HEK293 (cell line): Measurements from ENCODE around the gene SCNN1A.

Experiments
- CTCF ChIA-PET: fragments of 350-600 bp; formaldehyde crosslinking; extraction: SDS; loops from one replicate; lab custom pipeline; 2021; ENCODE audit warnings: antibody characterized with exemption; lab: Yijun Ruan, JAX
- POLR2A ChIA-PET: fragments of 300-600 bp; formaldehyde crosslinking; extraction: SDS; loops from one replicate; lab custom pipeline; 2020; ENCODE audit warnings: antibody characterized with exemption, inconsistent platforms; lab: Yijun Ruan, JAX
- H3K27ac ChIP-seq: fragments of 200-500 bp; sonication (Bioruptor generic); 2 replicates; pipeline ENCODE4 v1.5.1; 2014; ENCODE audit warnings: low read depth, low read length, control low read depth, inconsistent platforms; ENCODE audit errors: extremely low read depth
- H3K36me3 ChIP-seq, 2 experiments: fragments of 200-500 bp in 1 of 2; sonication (Bioruptor generic) in 1 of 2; 1 replicate in 1 of 2; 2 replicates in 1 of 2; pipeline ENCODE4 v1.5.1; 2014 to 2017; ENCODE audit warnings: inconsistent platforms in 2 of 2, low read length in 2 of 2; ENCODE audit not compliant: control insufficient read depth in 2 of 2, insufficient read depth in 1 of 2
- H3K4me1 ChIP-seq: fragments of 200-500 bp; sonication (Bioruptor generic); 2 replicates; pipeline ENCODE4 v1.5.1; 2014; ENCODE audit warnings: mild to moderate bottlenecking, low read length, inconsistent platforms; ENCODE audit not compliant: control insufficient read depth, insufficient read depth
- H3K4me3 ChIP-seq: 2 replicates; pipeline ENCODE4 v1.5.1; 2011; ENCODE audit warnings: low read depth, mild to moderate bottlenecking, control low read depth, low read length, moderate library complexity
- H3K9me3 ChIP-seq: fragments of 200-500 bp; sonication (Bioruptor generic); 2 replicates; pipeline ENCODE4 v1.5.1; 2014; ENCODE audit warnings: low read depth, low read length, inconsistent platforms; ENCODE audit not compliant: control insufficient read depth, insufficient read depth
- INSM2 ChIP-seq: fragments of 450-650 bp; formaldehyde crosslinking; IDR thresholded peaks from 2 replicates; pipeline ENCODE4 v1.5.1; 2016; ENCODE audit warnings: missing biosample characterization, missing genetic modification characterization
- RBAK ChIP-seq: fragments of 450-650 bp; formaldehyde crosslinking; IDR thresholded peaks from 2 replicates; pipeline ENCODE4 v1.5.1; 2016; ENCODE audit warnings: missing biosample characterization, missing genetic modification characterization
- SCRT1 ChIP-seq: fragments of 450-650 bp; formaldehyde crosslinking; IDR thresholded peaks from 2 replicates; pipeline ENCODE4 v1.5.1; 2016; ENCODE audit warnings: missing biosample characterization, missing genetic modification characterization, borderline replicate concordance
- SP2 ChIP-seq: fragments of 450-650 bp; formaldehyde crosslinking; IDR thresholded peaks from 2 replicates; pipeline ENCODE4 v1.5.1; 2016; ENCODE audit warnings: missing biosample characterization, missing genetic modification characterization
- ZBTB1 ChIP-seq: fragments of 450-650 bp; formaldehyde crosslinking; IDR thresholded peaks from 2 replicates; pipeline ENCODE4 v1.5.1; 2016; ENCODE audit warnings: missing biosample characterization, missing genetic modification characterization
- ZFP41 ChIP-seq: fragments of 450-650 bp; formaldehyde crosslinking; IDR thresholded peaks from 2 replicates; pipeline ENCODE4 v1.5.1; 2016; ENCODE audit warnings: missing biosample characterization, missing genetic modification characterization, borderline replicate concordance
- ZNF155 ChIP-seq: fragments of 450-650 bp; formaldehyde crosslinking; IDR thresholded peaks from 2 replicates; pipeline ENCODE4 v1.5.1; 2016; ENCODE audit warnings: missing biosample characterization, missing genetic modification characterization
- ZNF169 ChIP-seq: fragments of 450-650 bp; formaldehyde crosslinking; IDR thresholded peaks from 2 replicates; pipeline ENCODE4 v1.5.1; 2016; ENCODE audit warnings: missing biosample characterization, missing genetic modification characterization
- ZNF174 ChIP-seq: fragments of 450-650 bp; formaldehyde crosslinking; IDR thresholded peaks from 2 replicates; pipeline ENCODE4 v1.5.0; 2017; ENCODE audit warnings: missing biosample characterization, mild to moderate bottlenecking, missing genetic modification characterization
- ZNF214 ChIP-seq: fragments of 450-650 bp; formaldehyde crosslinking; IDR thresholded peaks from 2 replicates; pipeline ENCODE4 v1.5.1; 2017; ENCODE audit warnings: missing biosample characterization, mild to moderate bottlenecking, missing genetic modification characterization, borderline replicate concordance
- ZNF48 ChIP-seq: fragments of 450-650 bp; formaldehyde crosslinking; IDR thresholded peaks from 2 replicates; pipeline ENCODE4 v1.5.1; 2016; ENCODE audit warnings: missing biosample characterization, missing genetic modification characterization
- ZNF513 ChIP-seq: fragments of 450-650 bp; IDR thresholded peaks from 2 replicates; pipeline ENCODE4 v1.5.1; 2018; ENCODE audit warnings: missing biosample characterization, missing genetic modification characterization
- ZNF529 ChIP-seq: fragments of 450-650 bp; formaldehyde crosslinking; IDR thresholded peaks from 2 replicates; pipeline ENCODE4 v1.5.1; 2017; ENCODE audit warnings: missing genetic modification characterization, missing biosample characterization; ENCODE audit not compliant: insufficient replicate concordance
- ZNF571 ChIP-seq: fragments of 450-650 bp; formaldehyde crosslinking; IDR thresholded peaks from 2 replicates; pipeline ENCODE4 v1.5.0; 2017; ENCODE audit warnings: missing biosample characterization, missing genetic modification characterization
- ZNF610 ChIP-seq: fragments of 450-650 bp; formaldehyde crosslinking; IDR thresholded peaks from 2 replicates; pipeline ENCODE4 v1.5.1; 2016; ENCODE audit warnings: missing biosample characterization, missing genetic modification characterization, borderline replicate concordance
- ZNF645 ChIP-seq: fragments of 450-650 bp; formaldehyde crosslinking; IDR thresholded peaks from 2 replicates; pipeline ENCODE4; 2016; ENCODE audit warnings: missing biosample characterization, missing genetic modification characterization
- ZNF692 ChIP-seq: fragments of 450-650 bp; formaldehyde crosslinking; IDR thresholded peaks from 2 replicates; pipeline ENCODE4 v1.5.1; 2016; ENCODE audit warnings: missing biosample characterization, missing genetic modification characterization

SCNN1A gene

GRCh38 chr12:6297170-6297569 lies 78.2 kb downstream of the SCNN1A start:
- Histone ChIP-seq H3K9me3 (no peaks in the 10 kb centered on the region), H3K4me3 (no peak overlapping the region), H3K4me1 (0 out of 2 replicates have a peak, but pooled peaks cover 3% of the 10 kb centered on the region), H3K36me3 (no peaks in the 10 kb centered on the region), H3K27ac (no peak overlapping the region)
- CTCF ChIA-PET = interaction anchor here (1.1 to 1.3 kb wide), 3 partner anchors 13 to 168 kb away, joined by 3 to 6 read pairs (median 5); no protein-coding TSS in a partner anchor
- POLR2A ChIA-PET = no interaction called here
- TF ChIP-seq ZNF571 = no peak
- TF ChIP-seq RBAK (tag by site-specific recombination) = no peak
- TF ChIP-seq ZNF155 (tag by site-specific recombination) = no peak
- no peak for TF ChIP-seq ZNF610 (tag by site-specific recombination)
- no peak for TF ChIP-seq ZFP41 (tag by site-specific recombination)
- no peak for TF ChIP-seq SCRT1
- no peak for TF ChIP-seq ZNF174 (tag by site-specific recombination)
- no peak for TF ChIP-seq ZNF645 (tag by site-specific recombination)
- TF ChIP-seq SP2 = no peak
- TF ChIP-seq ZNF692 = no peak
- TF ChIP-seq INSM2 (tag by site-specific recombination) = no peak
- no peak for TF ChIP-seq ZNF513 (tag by site-specific recombination)
- TF ChIP-seq ZNF169 (tag by site-specific recombination) = no peak
- no peak for TF ChIP-seq ZNF48
- TF ChIP-seq ZNF214 = no peak
- TF ChIP-seq ZNF529 (tag by site-specific recombination) = no peak
- TF ChIP-seq ZBTB1 (tag by site-specific recombination) = no peak
